ENCODE data around the gene SERPING1.

- no peak for TF ChIP-seq EZH2 (IDR thresholded peaks at IDR 0.05; ENCODE audit: insufficient read depth, poor library complexity, severe bottlenecking)
- TF ChIP-seq EZH2phosphoT487 (IDR thresholded peaks at IDR 0.05; ENCODE audit: insufficient read depth, low read depth): no peak
These were observed 24.8 kb downstream of the SERPING1 start for GRCh38 chr11:57622263-57622662.

All from GM23248 (cell line).